ENCODE data around the gene TMPRSS15.

Gene TMPRSS15

DNA sequence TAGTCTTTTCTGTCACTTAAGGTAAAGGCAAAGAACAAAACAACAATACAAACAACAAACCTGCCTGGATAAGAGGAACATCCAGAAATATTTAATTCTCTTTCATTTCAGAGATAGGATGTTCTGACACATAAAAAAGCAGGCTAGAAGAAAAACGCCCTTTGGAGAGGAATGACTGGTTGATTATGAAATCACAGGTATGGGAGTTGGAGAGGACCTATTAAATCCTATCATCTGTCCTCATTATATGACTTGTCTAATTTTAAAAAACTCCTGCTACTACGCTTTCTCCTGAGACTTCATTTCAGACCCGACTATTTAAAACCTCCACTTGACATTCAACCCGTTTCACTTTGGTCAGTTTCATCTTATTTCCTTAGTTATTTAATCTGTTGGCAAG lies 54.1 kb downstream of the TMPRSS15 start:
- DNase-seq (ENCODE audit: low spot score), result no peak

DNA sequence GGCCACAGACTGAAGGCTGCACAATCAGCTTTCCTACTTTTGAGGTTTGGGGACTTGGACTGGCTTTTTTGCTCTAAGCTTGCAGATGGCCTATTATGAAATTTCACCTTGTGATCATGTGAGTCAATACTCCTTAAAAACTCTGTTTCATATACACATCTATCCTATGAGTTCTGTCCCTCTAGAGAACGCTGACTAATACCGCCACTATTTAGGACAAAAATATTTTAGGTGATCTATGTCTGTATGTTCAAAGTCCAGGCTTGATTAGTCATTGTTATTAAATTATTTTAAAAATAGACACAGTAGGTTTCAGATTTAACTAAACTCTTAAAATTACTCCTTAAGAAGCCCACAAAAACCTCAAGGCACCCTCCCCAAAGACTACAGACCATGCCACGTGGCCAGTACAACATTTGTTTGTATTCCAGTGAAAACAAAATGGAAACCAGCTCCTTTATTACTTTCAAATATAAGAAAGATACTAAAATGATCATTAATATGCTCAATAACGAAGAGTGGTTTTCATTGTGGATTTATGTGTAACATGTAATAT lies 63.1 kb downstream of the TMPRSS15 start:
- DNase-seq (ENCODE audit: low spot score), result no peak

DNA sequence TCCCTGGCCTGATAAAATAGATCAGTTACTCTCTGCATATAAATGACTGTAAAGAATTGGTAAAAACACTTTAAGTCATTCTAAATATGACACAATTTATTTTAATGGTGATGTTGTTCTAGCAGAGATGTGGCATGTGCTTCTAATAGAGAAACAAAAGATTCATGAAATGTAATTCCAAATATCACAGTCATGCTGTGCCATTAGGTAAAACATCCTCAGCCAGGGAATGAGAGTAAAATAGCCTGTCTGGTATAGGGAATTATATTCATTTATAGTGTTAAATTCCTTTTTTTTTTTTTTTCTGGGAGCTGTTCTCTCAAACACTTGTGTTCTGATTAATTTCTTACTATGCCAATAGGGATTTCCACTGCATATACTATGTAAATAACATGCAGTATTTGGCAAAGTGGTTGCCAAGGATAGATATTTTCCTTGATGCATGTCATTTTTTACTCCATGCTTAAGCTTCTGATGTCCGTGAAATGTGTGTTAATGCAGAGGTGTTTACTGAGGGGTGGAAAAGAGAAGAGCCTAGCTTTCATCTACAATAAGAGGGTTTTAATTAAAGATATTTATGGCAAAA lies 67.8 kb downstream of the TMPRSS15 start:
- no peak for DNase-seq (ENCODE audit: low spot score)

DNA sequence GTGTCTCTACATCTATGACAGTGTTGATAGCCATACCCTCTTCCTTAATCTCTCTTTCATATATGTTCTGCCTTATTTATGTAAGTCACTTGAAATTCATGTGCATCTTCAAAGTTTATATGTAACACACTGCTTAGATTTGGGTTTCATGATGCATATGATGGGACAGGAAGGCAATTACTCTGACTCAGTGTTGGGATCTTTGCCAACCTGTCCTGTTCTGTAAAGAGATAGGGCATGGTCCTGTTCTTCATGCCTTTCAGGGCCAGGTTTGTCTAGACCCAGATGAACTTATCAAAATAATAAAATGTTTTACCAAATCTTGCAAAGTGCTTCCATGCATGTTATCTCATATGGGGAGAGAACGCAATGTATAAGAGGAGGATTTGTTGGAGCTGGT lies 69.5 kb downstream of the TMPRSS15 start:
- DNase-seq (ENCODE audit: low spot score), result no peak

DNA sequence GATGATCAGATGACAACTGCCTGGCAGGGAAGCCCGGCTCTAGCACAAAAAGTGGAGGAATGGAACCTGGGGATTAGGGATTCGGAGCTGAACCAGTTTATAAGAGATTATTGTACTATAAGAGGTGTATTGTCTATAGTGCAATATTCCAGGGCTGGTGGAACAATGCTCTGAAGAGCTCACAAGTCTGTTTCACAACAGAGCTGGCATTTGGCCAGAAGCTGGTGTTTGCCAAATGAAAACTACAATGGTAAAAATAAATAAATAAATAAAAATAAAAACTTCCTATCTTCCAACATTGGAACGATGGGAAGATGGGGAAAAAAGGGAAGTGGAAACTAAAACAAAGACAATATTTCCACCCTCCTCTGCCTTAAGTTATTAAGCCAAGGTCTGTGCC lies 85.4 kb downstream of the TMPRSS15 start:
- DNase-seq (ENCODE audit: low spot score), result no peak

DNA sequence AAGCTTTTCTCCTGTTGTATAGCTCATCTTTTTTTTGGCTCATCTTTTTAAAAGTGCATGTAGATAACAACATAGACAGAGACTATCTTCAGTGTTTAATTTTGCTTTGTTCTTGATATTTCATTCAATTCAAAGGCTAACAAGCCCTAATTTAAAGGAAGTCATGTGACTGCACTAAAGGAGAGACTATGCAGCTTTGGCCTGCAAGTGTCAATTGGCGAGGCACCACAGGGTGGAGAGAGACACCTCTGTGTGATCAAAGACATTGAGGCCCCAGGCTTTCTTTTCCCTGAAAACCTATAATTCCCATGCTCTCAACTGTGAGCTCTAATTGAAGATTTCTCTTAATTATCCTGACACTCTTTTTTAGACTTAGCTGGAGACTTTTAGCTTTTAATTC lies 105.4 kb downstream of the TMPRSS15 start:
- no peak for DNase-seq (ENCODE audit: low spot score)

DNA sequence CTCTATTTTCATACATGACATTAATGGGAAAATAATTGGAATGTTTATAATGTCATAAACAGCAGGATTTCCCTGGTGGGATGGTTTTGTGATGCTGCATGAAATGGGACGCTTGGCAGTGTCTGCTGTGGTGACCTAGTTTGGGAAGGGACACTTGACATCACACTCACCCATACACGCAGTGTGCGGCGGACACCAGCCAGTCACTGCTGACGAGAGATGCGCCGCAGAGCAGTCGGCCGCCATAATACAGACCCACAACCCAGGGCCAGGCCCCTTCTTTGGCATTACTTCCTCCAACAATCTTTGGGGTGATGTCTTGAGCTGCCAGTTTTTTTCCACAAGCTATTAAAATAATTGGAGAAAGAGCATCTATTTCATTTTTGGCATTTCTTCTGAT lies 109.5 kb downstream of the TMPRSS15 start:
- DNase-seq (ENCODE audit: low spot score), result no peak

DNA sequence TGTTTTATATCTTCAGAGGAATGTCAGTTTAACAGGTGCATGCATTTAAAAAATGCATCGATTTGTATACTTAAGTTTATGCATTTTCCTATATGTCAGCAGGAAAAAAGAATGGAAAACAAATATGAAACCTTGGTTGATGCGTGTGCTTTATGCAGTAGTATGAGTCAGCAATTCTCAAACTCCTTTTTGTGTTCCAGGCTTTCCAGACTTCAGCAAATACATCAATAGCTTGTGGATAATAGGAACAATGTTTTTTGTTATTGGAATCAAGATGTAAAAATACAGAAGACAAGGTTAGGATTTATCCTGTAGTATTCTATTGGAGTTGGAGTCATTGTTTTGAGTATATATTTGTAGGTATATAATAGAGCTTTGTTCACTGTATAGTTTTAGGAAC lies 113.7 kb downstream of the TMPRSS15 start:
- no peak for DNase-seq (ENCODE audit: low spot score)

DNA sequence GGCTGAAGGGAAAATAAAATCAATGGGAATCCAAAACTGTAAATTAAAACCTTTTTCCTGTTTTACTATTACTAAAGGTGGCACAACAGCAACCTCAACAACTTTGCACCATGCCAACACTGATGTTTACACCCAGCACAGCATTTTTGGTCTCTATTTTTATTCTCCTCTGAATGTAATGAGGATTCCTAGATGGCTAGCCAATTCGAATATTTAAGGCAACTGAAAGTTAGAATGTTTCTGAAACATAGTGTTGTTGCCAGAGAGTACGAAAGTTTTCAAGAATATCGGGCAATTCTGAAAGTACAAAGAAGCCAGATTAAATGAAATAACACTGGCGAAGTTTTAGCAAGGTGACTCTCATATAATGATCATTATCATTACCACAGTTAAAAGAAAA lies 118.2 kb downstream of the TMPRSS15 start:
- no peak for DNase-seq (ENCODE audit: low spot score)

DNA sequence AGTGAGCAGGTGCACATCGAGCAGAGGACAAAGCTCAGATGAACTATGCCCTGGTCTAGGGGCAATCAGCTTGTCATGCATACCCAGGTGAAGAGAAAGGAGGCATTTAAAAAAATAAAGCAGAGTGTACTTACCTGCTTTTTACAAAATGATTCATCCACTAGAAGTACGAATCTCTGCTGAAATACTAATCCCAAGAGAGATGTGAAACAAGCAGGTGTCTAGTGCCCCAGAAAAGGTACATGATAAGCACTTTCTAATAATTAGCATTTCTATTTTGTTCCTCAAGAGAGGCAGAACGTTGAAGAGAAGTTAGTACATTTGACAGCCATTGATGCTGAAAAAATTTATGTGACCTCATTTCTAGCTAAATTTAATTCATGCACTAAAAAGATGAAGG lies 127.8 kb downstream of the TMPRSS15 start:
- DNase-seq (ENCODE audit: low spot score), result no peak

DNA sequence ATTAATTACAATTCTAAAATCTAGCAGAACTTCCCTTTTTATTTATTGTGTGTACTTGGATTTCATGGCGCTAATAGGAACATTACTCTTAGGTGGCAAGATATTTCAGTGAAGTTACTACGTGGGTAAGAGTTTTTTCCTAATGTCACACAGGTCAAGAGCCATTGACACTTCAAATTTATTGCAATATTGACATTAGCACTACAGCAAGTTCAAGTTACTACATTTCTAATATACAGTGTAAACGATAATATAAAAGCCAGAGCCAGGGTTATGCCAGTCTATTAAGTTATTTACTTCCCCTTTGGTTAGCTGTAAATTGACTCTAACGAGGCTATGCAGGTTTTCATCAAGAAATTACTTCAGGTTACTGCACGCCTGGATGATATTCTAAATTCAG lies 129.2 kb downstream of the TMPRSS15 start:
- no peak for DNase-seq (ENCODE audit: low spot score)

DNA sequence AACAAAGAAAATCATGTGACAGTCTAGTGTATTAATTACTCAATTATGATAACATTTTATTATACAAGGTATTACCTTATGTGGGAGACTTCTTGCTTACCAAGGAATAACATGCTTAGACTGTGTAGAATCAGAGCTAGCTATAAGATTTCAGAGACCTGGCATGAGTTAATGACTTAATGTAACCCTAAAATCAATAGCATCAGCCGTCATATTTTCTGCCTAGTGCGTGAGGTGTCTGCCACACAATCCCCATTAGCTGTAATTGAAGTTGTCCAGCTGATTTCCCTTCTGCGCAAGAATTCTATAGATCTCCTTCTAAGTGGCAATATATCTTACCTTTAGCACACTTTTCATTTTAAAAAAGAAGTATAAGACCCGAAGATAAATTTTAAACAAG lies 130.2 kb downstream of the TMPRSS15 start:
- DNase-seq (ENCODE audit: low spot score), result no peak

DNA sequence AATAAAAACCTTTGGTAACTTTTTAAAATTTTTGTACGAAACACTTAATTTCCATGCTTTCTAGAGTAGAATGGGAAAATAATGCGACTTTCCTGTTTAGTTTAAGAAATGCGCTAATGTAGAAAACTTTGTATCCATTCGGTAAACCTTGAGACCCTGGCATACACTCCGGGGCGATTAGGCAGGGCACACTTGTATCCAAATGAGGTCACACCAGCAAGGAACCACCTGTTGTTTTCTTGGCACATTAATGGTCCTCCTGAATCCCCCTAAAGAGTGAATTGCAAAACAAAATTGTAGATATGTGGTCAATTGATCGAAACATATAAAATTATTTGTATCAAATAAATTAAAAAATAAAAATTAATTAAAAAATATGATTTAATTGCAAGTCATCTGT lies 133.7 kb downstream of the TMPRSS15 start:
- no peak for DNase-seq (ENCODE audit: low spot score)

DNA sequence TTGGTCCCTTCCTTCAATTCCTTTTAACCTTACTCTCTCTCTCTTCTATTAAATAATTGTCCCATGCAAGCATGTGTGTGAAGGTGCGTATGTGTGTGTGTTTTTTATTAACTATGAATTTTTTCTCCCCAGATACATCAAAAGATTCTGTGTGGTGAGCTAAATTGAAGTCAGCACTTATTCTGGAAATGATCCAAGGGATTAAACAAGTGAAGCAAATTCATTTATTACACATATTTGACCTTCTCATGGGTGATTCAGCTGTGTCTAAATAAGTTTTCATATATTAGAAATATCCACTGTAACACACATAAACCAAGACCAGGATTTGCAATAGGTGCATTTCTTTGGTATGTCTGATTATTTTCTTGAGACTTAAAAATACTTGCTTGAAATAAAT lies 134.7 kb downstream of the TMPRSS15 start:
- DNase-seq (ENCODE audit: low spot score), result no peak

DNA sequence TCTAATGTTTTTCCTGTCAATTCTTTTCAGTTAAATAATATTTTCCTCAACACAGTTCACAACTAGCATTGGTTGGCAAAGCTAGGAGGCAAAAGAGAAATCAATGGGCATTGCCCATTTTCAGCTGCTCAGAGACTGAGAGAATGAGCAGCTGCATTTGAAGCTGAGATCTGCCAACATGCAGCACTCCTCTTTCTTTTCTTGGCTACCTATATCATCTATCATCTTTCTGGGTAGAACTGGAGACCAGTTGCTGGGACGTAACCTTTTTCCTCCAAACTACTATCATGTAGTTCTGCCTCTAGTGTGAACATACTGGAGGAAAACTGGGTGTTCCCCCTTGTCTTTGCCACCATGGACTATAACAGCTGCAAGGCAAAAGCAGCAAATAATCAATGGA lies 136.1 kb downstream of the TMPRSS15 start:
- no peak for DNase-seq (ENCODE audit: low spot score)

DNA sequence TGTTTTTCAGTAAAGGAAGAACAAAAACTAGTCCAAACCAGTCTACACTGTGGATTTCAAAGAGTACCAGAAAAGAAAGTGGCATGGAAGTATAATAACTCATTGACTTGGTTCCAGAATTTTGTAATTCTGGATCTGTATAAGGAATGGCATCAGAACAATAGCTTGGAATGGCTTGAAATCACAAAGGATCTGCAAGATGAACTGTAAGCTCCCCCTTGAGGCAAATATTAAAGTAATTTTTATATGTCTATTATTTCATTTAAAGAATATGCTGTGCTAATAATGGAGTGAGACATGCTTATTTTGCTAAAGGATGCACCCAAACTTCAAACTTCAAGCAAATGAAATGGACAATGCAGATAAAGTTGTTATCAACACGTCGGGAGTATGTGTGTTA lies 137.6 kb downstream of the TMPRSS15 start:
- no peak for DNase-seq (ENCODE audit: low spot score)

DNA sequence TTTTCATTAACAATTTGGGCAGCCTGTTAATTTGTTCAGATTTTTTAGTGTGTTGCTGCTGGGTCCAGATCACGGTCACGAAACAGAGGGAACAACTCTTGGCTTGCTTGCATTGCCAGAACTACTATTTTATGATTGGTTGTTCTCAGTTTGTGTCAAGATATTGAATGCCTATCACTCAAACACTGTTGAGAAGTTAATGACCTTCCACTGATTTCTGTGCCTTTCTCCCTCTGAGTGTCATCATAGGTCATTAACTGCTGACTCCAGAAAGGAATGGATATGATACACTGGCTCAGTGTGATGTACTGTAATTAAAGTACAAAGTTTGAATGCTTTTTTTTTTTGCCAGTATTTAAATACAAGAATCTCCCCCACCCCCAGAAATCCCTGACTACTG lies 149.8 kb downstream of the TMPRSS15 start:
- DNase-seq (ENCODE audit: low spot score), result no peak

DNA sequence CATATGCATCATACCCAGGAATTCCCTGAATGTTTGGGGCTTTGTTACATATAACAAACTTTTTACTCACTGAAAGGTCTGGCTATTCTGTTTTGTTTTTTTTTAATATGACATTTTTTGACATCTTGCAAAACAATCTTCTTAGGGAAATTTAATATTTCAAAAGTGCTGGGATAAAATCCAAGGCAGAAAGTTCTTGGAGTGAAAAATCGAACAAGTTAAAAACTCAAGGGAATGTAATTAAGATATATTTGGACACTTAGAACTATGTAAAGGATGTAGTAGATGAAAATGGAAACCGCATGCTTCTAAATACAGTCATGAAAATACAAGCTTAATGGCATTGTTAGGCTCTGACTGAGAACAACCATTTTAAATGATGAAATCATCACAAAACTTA lies 150.4 kb downstream of the TMPRSS15 start:
- DNase-seq (ENCODE audit: low spot score), result no peak

DNA sequence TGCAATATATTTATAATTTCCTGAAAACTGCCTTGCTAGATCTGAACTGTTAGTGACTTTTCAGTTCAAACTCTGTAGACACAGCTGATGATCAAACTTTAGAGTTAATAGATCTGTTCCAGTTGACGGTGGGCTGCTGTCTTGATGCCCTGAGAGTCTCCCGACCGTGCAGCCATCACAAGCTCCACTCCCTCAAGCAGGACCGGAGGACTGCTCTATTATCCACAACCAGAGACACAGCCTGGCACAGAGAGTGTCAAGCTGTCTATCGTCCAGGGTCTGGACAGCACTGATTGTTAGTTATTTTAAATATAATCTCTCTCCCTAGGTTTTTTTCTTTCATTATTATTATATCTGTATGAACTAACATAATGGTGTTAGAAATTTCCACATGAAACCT lies 150.9 kb downstream of the TMPRSS15 start:
- DNase-seq (ENCODE audit: low spot score), result no peak

DNA sequence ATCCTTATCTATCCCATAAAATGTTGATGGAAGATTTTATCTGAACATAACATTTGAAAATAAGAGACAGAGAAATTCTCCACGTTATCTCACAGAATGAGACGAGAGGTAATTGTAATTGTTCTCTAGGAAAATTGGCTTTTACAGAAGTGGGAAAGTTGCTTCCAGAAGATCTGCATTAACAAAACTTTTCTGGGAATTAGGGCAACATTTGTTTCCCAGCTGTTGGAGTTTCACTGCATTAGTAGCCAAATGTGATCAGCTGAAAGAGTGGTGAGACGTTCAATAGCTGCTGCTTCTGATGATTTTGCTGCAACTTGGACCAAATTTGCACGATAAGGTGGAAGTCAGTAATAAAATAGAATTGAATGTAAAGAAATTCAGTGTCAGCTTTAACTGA lies 151.3 kb downstream of the TMPRSS15 start:
- no peak for DNase-seq (ENCODE audit: low spot score)

DNA sequence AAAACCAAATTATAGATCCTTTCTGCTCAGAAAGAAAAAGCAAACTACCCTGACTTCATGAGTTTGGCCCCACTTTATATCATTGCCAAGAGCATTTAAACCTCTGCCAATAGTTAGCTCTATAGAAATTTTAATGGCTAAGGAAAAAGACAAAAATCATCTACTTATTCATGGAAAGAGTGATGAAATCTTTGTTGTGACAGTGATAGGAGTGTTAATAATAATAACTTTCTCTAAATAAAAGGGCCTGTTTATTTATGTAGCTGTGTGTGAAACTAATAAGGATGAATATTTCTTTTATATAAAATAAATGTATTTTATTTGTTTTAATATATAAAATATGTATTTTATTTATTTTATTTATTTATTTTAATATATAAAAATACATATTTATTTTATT lies 152.5 kb downstream of the TMPRSS15 start:
- no peak for DNase-seq (ENCODE audit: low spot score)

DNA sequence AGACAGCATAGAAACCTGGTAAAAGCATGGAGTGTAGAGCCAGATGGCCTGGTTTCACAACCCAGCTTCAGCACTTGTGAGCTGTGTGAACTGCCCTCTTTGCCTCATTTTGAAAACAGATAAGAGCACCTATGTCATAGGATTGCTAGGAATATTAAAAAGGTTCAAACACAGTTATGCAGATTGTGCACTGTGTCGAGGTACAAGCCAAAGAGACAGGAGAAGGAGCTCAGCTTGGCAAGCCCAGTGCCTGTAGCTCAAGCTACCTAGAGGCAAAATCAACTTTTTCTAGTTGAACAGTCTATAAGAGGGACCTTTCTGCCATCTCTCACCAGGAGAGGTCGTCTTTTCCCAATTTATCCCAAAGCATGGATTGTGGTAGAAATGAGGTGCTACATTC lies 153.9 kb downstream of the TMPRSS15 start:
- DNase-seq (ENCODE audit: low spot score), result no peak

DNA sequence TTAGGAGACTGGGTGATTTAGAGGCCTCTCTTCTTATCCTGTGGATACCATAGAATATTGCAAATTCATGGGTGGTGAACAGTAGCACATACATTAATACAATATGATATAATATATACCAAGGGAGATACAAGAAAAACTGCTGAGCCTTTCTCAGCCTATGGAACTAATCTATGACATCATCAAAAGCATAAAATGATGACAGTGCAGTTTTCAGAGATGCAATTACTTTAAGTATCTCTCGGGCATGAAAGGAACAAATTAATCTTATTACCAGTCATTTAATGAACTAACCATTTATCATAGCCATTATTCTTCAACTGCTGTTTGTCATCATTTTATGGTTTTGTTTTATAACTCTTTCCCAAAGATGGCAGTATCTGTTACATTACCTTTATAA lies 155.4 kb downstream of the TMPRSS15 start:
- DNase-seq (ENCODE audit: low spot score), result no peak

DNA sequence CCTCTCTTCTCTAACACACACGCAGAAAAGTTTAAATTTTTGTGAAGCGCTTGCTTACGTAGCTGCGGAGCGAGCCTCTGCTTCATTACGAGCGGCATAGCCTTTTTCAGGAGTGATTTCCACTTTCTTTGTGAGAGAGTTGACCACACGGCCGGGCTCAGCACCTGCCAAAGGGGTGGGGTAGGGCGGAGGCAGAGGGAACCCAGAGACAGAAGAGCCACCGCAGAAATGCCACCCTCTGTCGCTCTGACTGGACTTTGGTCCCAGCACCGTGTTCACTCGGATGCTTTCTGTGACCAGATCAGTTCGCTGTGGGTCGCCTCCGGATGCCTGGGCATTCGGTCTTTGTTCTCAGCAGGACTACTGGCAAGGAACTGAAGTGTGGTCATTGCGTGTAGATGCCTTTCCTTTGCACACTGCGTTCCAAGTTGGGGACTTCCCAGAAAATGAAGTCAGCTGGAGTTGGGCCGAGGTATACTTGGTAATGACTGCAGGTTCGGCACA lies 158.1 kb downstream of the TMPRSS15 start:
- DNase-seq (ENCODE audit: low spot score), result no peak

Measured in AG20443 (cell line).